Ramos (cell line): ENCODE data around the gene ETHE1.

Experiments used
- in situ Hi-C: fragments of 300-500 bp; cut with MboI; formaldehyde crosslinking; loops from one replicate; pipeline ENCODE4 v1.14.3; 2022; ENCODE audit warnings: low sequenced_read_pairs; ENCODE audit not compliant: unreplicated experiment

The ETHE1 gene

DNA sequence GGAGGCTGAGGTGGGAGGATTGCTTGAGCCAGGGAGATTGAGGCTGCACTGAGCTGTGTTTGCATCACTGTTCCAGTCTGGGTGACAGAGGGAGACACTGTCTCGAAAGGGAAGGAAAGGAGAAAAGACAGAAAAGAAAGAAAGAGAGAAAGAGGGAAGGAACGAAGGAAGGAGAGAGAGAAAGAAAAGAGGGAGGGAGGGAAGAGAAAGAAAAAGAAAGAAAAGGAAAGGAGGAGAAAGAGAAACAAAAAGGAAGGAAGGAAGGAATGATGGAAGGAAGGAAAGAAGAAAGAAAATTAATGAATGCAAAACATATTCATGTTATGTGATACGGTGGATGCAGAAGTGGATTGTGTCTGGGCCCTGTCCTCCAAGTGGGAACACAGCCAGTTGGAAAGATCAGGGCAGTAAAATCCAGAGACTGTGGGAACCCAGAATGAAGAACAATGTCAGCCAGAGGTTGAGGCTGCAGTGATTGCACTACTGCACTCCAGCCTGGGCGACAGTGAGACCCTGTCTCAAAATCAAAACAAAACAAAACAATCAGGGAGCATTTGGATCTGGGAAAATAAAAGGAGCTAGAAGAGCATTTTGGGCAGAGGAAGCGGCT is 28.7 kb downstream of the ETHE1 start:
- in situ Hi-C loops, result no loop called here

DNA sequence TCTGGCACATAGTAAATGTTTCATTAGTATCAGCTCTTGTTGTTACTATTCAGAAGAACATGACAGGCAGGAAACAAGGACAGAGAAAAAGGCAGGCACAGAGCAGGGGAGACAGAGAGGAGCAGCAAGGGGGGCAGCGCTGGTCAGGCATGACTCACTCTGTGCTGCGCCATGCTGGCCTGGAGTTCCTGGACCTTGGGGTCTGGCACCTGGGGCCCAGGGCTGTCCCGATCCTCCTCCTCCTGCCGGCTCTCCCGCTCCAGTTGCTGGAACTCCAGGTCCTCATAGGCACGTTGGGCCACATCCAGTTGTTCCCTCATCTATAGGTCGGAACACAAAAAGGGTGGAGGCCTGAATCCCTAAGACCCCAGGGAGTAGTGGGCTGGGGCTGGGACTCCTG is 30.0 kb downstream of the ETHE1 start:
- in situ Hi-C loops, result no loop called here

DNA sequence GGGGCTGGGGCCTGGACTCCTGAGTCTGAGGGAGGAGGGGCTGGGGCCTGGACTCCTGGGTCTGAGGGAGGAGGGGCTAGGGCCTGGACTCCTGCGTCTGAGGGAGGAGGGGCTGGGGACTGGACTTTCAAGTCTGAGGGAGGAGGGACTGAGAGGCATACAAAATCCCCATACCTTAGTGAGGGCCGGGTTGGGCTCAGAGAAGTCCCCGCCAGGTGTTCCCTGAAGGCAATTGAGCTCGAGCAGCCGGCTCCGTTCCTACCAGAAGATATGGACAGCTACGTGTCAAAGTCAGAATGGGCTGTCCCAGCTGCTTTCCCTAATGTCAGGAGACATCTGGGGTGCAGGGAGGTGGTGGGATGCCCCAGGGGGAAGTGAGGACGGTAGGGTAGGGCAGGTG is 31.9 kb downstream of the ETHE1 start:
- in situ Hi-C loops, result no loop called here

DNA sequence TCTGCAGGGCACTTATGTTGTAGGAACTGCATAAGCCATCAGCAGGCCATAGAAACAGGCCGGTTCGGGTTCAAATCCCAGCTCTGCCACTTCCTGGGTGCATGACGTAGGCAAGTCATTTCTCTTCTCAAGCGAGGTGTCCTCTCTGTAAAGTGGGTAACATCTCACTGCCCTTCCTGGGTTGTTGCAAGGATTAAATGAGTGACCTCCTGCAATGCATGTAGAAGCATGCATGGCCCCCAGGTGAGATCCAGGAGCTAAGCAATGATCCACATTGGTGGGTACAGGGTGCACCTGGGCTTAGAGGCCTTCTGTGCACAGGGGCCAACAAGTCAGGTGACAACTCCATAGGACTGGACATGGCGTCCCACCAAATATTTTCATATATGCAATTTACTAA is 36.2 kb downstream of the ETHE1 start:
- in situ Hi-C loops, result no loop called here

DNA sequence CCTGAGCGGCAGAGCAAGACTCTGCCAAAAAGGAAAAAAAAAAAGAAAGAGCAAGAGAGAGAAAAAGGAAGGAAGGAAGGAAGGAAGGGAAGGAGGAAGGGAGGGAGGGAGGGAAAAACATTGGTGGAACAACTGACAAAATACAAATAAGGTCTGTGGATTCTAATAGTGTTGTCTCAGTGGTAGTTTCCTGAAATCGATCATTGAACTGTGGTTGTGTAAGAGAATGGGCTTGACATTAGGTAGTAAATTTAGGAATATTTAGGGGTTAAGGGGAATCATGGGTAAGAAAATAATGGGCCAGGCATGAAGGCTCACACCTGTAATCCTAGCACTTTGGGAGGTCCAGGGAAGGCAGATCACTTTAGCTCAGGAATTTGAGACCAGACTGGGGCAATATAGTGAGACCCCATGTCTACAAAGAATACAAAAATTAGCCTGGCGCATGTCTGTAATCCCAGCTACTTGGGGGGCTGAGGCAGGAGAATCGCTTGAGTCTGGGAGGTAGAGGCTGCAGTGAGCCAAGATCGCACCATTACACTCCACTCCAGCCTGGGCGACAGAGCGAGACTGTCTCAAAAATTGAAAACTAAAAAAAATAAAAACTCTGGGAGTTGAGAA is 36.9 kb downstream of the ETHE1 start:
- in situ Hi-C loops, result no loop called here

DNA sequence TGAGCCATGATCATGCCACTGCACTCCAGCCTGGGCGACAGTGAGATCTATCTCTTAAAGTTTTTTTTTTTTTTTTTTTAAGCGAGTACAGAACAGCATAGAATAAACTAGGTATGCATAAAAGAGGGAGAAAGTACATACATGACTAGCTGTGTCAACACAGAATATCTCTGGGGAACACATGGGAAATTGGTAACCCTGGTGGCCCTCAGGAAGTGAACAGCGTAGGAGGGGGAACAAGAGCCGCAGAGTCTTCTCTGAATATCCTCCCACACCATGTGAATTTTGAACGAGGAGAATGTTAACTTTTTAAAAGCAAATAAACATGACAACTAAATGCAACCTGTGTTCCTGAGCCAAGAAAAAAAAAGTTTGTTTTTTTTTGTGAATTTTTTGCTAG is 37.7 kb downstream of the ETHE1 start:
- in situ Hi-C loops, result no loop called here

DNA sequence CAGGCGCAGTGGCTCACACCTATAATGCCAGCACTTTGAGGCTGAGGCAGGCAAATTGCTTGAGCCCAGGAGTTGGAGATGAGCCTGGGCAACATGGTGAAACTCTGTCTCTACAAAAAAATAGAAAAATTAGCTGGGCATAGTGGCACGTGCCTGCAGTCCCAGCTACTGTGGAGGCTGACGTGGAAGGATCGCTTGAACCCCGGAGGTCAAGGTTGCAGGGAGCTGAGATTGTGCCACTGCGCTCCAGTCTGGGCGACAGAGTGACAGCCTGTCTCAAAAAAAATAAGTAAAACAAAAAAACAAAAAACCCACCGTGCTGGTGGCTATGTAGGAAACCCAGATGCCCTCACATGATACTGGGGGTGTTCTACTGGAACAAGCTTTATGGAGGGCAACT is 38.8 kb downstream of the ETHE1 start:
- in situ Hi-C loops, result no loop called here

DNA sequence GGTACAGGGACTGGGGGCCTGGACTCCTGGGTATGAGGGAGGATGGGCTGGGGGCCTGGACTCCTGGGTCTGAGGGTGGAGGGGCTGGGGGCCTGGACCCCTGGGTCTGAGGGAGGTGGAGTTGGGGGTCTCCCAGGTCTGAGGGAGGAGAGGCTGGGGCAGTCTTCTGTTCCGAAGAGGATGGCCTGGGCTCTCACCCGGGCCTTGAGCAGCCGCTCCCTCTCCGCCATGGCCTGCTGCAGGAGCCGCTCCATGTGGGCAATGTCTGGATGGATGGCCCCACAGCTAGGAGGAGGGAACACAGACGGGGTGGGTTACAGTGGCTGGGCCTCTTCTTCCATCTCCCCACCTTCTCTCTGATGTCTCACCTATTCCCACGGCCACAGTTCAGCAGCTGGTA is 40.6 kb downstream of the ETHE1 start:
- in situ Hi-C loops, result no loop called here

DNA sequence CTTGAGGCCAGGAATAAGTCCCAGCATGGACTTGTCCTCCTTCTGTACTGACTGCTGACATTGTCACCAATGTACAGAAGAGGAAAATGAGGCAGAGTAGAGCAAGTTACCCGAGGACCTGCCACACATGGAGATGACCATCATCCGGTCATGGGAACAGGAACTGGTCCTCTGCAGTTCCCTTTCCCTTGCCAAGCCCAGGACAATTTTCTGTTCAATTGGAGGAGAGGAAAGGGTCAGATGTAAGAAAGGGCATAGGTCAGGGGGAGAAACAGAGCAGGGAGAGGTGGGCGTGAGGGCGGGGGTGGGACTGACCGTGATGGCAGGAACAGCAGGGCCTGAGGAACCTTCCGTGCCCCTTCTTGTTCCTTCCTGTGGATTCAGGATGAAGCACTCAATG is 41.0 kb downstream of the ETHE1 start:
- in situ Hi-C loops, result no loop called here

DNA sequence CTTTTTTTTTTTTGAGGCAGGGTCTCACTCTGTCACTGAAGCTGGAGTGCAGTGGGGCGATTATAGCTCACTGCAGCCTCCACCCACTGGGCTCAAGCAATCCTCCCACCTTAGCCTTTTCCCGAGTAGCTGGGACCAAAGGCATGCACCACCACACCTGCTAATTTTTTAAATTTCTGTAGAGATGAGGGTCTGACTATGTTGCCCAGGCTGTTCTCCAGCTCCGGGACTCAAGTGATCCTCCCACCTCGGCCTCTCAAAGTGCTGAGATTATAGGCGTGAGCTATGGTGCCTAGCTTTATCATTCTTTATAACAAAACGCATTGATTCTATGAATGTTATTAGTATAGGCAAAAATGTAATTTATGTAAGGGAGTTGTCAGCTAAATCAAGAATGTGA is 43.7 kb downstream of the ETHE1 start:
- in situ Hi-C loops, result no loop called here

DNA sequence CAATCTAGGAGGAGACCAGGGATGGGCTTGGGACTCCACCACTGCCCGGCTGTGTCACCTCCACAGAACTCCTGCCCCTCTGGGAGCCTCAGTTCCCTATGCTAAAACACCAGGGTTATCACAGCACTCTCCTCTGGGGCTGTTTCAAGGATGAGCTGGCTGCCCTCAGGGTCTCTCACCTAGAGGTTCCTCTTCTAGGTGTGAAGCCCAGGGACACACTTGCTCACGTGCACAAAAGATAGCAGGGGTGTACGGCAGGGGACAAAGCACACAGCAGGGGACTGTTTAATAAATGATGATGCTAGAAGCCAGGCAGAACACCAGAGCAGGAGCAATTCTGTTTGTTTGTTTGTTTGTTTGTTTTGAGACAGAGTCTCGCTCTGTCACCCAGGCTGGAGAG is 44.8 kb downstream of the ETHE1 start:
- in situ Hi-C loops, result no loop called here

DNA sequence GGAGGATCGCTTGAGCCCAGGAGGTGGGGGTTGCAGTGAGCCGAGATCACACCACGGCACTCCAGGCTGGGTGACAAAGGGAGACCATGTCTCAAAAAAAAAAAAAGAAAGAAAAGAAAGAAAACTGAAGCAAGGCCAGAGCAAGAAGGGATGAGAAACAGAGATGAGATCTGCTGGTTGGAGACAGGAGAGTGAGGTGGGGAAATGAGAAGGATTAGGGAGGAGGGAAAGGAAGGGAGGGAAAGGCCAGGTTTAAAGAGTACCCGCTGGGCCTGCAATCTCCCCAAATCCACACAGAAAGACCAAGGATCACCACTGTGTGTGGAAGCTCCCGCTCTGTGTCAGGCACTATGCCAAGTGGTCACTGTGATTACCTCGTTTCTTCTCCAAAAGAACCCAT is 45.3 kb downstream of the ETHE1 start:
- in situ Hi-C loops, result no loop called here

DNA sequence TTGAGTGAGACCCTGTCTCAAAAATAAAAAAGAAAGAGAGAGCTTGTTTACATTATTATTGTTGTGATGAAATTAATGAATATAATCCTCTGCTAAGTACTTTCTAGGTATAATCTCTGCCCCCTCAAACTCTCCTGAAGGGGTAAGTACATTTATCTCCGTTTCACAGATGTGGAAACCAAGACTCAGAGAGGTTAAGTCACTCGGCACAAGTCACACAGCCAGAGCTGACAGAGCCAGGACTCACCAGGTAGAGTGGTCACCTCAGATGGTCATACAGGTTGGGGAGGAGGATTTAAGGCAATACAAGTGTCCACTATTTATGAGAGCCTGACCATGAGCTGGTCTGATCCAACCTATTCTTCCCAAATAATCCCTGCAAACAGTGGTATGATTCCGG is 46.4 kb downstream of the ETHE1 start:
- in situ Hi-C loops, result no loop called here

DNA sequence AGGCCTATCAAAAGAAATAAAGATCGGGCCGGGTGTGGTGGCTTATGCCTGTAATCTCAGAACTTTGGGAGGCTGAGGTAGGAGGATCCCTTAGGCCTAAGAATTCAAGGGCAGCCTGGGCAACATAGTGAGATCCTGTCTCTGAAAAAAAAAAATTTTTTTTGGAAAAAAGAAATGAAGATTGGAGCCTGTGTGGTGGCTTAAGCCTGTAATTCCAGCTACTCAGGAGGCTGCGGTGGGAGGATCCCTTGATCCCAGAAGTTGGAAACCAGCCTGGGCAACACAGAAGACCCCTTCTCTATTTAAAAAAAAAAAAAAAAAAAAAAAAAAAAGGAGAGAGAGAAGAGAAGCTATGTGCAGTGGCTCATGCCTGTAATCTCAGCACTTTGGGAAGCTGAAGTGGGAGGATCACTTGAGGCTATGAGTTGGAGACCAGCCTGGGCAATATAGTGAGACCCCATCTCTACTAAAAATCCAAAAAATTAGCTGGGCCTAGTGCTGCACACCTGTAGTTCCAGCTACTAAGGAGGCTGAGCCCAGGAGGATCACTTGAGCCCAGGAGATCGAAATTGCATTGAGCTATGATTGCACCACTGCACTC is 46.9 kb downstream of the ETHE1 start:
- in situ Hi-C loops, result no loop called here

DNA sequence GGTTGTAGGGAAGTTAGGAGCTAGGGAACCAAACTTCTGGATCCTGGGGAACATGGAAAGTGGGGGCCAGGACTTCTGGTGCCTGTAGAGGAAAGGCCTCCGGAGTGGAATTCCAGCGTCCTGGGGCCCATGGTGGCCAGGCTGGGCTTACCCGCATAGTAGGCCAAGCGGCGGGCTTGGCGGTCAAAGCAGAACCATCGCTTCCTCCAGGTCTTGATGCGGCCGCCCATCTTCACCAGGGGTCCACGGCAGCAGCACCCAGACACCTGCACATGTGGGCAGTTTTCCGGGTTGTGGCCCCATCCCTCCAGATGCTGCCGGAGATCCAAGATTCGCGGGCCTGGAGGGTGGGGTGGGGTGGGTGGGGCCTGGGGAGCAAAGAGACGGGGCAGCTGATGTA is 47.8 kb downstream of the ETHE1 start:
- in situ Hi-C loops, result no loop called here

DNA sequence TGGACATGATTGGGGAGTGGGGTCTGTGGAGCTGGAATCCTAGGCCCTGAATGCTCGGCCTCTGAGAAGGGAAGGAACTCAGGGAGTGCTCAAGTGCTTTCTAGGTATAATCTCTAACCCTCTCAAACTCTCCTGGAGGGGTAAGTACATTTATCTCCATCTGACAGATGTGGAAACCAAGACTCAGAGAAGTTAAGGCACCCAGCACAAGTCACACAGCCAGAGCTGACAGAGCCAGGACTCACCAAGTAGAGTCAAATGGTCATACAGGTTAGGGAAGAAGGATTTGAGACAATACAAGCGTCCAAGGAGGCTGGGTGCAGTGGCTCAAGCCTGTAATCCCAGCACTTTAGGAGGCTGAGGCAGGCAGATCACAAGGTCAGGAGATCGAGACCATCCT is 48.7 kb downstream of the ETHE1 start:
- in situ Hi-C loops, result no loop called here

DNA sequence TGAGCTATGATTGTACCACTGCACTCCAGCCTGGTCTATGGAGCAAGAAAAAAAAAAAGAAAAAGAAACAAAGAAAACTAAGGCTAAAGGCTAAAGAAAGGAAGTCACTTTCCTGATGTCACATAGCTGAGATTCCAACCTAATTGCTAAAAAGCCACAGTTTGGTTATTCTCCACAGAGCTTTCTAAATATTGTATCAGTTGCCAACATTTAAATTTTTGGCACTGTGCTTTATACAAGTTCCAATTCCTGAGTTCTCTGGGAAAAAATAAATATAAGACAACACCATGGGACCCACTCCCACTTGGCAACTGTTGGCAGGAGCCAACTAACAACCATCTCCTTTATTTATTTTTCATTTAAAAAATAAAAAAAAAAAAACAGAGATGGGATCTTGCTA is 50.4 kb downstream of the ETHE1 start:
- in situ Hi-C loops, result no loop called here

DNA sequence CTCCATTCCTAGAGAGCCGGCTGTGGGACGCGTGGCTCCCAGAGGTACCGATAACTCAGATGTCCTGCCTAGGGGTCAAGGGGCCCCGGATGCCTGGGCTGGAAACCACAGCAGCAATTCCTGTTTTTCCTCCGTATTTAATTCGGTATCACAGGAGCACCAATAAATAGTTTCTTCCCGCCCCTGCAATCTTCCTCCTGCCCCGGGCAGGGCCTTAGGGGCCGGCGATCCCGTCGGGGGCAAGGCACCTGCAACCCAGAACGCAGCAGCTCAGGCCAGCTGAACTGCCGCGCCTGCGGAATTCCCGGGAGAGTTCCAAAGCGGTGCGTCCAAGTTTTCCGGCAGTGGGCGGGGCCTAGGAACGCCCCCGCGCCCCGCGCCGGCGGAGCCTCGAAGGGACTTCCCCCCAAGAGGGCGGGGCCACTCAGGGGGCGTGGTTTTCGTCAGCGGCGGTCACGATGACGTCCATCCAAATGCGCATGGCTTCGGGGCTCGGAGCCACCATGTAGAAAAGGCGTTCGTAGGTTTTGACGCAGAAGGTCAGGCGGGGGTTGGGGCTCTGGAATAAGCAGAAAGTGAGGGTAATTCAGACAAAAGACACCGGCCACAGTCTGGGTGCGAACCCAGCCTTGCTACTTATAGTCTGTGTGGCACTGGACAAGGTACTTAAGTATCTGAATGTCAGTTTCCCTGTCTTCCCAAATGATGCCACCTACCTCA is 51.9 kb downstream of the ETHE1 start:
- in situ Hi-C loops, result no loop called here

DNA sequence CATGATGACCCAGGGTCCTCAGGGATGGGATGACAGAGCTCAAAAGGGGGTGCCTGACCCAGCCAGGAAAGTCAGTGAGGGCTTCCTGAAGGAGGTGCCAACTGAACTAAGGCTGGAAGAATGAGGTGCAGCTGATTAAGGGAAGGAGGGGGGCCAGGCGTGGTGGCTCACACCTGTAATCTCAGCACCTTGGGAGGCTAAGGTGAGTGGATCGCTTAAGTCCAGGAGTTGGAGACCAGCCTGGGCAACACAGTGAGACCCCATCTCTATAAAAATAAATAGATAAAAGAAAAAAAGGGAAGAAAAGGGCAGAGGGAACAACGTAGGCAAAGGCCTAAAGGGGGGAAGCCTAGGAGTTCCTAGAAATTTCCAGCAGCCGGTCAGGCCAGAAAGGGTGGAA is 52.5 kb downstream of the ETHE1 start:
- in situ Hi-C loops, result no loop called here

DNA sequence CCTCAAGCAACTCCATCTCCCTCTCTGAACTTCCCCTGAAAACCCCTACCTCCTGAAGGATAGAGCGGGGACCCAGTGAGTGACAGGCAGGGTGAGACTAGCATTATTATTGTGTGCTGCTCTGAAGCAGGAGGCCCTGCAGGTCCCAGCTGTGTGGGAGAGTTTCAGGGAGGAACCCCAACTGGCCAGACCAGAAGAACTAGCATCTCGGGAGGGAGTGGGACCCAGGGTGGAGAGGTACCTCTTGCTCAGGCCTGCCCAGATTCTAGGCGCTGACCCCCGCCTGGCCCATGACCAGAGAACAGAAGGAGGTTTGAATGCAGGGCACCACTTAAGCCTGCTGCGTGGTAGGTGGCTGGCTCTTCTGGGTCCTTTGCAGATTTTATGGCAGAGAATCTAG is 55.9 kb downstream of the ETHE1 start:
- in situ Hi-C loops, result no loop called here

DNA sequence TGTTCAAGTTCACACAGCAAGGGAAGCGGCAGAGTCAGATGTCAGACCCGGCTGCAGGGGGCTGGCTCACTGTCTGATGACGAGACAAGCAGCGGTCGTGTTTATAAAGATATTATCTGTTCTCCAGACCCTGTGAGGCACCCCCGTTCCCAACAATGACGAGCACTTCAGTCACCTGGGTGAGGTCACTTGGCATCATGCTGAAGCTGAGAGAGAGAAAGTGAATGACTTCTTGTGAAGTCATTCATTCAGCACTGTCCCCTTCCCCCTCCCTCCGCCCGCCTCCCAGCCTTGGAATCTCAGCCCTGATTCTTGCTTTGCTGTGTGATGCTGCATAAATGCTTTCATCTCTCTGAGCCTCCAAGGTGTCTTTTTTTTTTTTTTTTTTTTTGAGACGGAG is 56.7 kb downstream of the ETHE1 start:
- in situ Hi-C loops, result no loop called here

DNA sequence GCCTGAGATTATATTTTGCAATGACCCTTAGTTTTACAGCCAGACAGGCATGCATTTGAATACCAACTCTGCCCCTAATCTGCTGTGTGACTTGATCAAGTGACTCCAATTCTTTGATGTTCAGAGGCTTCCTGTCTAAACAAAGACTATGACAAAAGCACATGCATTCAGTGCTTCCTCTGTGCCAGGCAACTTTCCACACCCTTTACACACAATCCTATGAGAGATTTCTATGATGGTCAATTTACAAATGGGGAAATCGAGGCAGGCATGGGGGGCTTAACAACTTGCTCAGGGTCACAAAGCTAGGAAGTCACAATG is 57.9 kb downstream of the ETHE1 start:
- in situ Hi-C loops, result no loop called here
